Muscle layer of duodenum (tissue), 2 donors: Measurements from ENCODE around the gene ADGRL4.

ENCODE experiments used
- H3K27ac ChIP-seq: one replicate; pipeline ENCODE4 v1.7.0; 2013; ENCODE audit warnings: mild to moderate bottlenecking, low read length
- H3K27me3 ChIP-seq: one replicate; pipeline ENCODE4 v1.7.0; 2013; ENCODE audit warnings: low read depth, mild to moderate bottlenecking, control low read depth, low read length
- H3K36me3 ChIP-seq, 2 donors: one replicate each; pipeline ENCODE4 v1.7.0; 2013; ENCODE audit warnings: low read length in 2 of 2, control low read depth in 1 of 2, mild to moderate bottlenecking in 1 of 2; ENCODE audit not compliant: insufficient read depth in 2 of 2, control insufficient read depth in 1 of 2
- H3K4me1 ChIP-seq, 2 donors: one replicate each; pipeline ENCODE4 v1.7.0; 2013; ENCODE audit warnings: low read length in 2 of 2, mild to moderate bottlenecking in 2 of 2, control low read depth in 1 of 2, moderate library complexity in 1 of 2; ENCODE audit not compliant: insufficient read depth in 2 of 2, control insufficient read depth in 1 of 2
- H3K4me3 ChIP-seq, 2 donors: one replicate each; pipeline ENCODE4 v1.7.0; 2013; ENCODE audit warnings: low read length in 2 of 2, low read depth in 1 of 2, mild to moderate bottlenecking in 1 of 2
- H3K9me3 ChIP-seq, 2 donors: one replicate each; pipeline ENCODE4 v1.7.0; 2013; ENCODE audit warnings: low read length in 2 of 2, control low read depth in 1 of 2, mild to moderate bottlenecking in 1 of 2; ENCODE audit not compliant: control insufficient read depth in 1 of 2
- donor health status: healthy.

ADGRL4 gene

DNA sequence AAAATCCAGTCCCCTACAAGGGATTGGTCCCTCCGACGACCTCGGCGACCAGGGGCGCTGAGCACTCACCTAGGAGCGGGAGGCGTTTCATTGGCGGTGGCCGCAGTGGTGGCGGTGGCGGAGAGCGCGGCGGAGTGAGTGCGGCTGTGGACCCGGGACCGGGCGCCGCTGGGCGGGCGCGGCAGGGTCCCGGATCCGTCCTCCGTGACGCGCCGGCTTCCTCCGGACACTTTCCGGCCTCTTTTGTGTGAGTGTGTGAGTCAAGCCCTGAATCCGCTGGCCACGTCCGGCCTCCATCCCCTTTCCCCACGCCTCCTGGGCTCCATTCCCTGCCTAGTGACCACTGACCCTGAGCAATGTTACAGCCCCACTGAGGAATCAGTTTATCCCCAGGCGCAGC, at the start of gene ADGRL4:
Gene ADGRL4 (minus strand): TSS at position 167 of the 400 bp plus-strand sequence. CDS start 76 bp downstream, at position 91.
- no peaks in the 10 kb centered on the region for H3K27me3 ChIP-seq
- H3K36me3 ChIP-seq, result no peaks in the 10 kb centered on the region
- no peak within 1 kb of the TSS for H3K27ac ChIP-seq
- H3K9me3 ChIP-seq, result no peaks in the 10 kb centered on the region
- H3K4me3 ChIP-seq, result peak within 1 kb of the TSS; percentile 3 to 42
- H3K4me1 ChIP-seq, result no peaks in the 10 kb centered on the region

DNA sequence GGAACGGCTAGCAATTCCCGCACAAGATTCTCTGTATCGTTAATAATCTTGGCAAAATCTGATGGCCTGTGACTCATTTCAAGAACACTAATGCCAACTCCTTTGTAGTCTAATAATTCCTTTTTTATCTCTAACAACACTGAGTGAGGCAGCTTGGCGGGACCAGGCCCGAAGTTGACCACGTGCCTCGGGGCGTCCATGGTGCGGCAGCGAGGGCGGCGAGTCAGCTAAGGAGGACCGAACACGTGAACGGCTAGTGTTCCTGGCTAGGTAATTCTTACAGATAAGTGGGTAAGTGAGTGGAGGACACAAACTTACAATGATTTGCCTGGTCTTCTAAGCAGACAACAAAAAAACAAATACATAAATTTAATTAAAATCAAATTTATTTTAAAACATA, 49.3 kb upstream of the ADGRL4 start:
- H3K4me3 ChIP-seq, result no peak overlapping the region
- H3K9me3 ChIP-seq, result no peaks in the 10 kb centered on the region
- H3K27ac ChIP-seq, result no peak overlapping the region
- no peaks in the 10 kb centered on the region for H3K4me1 ChIP-seq
- no peaks in the 10 kb centered on the region for H3K27me3 ChIP-seq
- H3K36me3 ChIP-seq, result no peaks in the 10 kb centered on the region

DNA sequence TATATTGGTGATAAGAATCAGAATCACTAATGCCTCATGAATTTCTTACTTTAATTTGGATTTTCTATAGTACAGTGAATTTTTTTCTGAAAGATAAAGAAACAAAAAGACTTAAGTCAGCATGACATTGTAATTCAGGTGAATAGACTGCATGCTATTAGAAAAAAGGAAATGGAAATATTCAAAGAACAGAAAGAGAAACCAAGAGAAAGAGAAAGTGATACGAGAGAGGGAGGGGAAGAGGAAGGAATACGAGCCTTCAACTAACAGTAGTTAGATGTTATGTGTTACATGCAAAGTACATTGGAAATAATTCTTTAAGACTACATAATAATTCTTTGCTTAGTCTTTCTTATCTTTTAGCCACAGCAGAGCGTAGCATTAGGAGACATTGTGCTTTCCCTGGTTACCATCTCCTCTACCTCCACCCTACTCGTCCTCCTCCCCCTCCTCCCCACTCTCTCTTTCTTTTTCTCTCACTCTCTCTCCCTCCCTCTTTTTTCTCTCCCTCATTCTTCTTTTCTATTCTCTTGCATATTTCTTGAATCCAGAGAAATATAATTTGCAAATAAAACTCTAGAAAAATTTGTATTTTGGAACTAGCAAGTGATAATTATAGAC, 46.4 kb upstream of the ADGRL4 start:
- Histone ChIP-seq H3K27me3 (no peaks in the 10 kb centered on the region), H3K4me3 (peak overlapping the region; percentile 46 to 47), H3K4me1 (no peaks in the 10 kb centered on the region), H3K27ac (no peak overlapping the region), H3K36me3 (no peaks in the 10 kb centered on the region), H3K9me3 (no peaks in the 10 kb centered on the region)

DNA sequence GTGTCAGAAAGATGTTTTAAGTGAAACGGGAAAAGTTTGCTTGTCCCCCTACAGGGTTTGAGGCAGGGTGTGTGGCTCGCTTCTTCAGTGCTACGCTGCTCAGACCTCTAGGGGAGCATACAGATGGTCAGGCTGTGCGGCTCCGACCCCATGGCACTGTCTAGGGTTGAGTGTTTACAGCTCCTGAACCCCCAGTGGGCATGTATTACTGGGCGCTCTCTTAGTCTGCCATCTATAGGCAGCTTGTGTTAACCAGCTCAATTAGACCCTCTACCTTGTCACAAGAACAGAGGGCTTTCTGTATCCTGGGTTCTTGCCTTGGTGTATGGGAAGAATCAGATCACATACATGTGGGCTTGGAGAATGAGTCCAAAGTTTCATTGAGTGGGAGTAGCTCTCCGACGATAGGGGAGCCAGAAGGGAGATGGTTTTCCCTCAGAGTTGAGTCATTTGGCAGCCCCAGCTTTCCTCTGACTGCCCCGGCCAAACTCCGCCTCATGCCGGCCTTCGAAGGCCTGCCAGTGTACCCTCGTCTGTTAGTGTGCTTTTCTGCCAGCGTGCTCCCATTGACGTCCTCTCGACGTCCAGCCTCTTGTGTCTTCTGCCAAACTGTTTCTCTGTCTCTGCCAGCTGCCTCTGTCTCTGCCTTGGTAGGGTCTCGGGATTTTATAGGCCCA, 38.6 kb upstream of the ADGRL4 start:
- Histone ChIP-seq H3K4me3 (no peak overlapping the region), H3K27ac (no peak overlapping the region), H3K4me1 (no peaks in the 10 kb centered on the region), H3K9me3 (no peaks in the 10 kb centered on the region), H3K27me3 (no peaks in the 10 kb centered on the region), H3K36me3 (no peaks in the 10 kb centered on the region)

DNA sequence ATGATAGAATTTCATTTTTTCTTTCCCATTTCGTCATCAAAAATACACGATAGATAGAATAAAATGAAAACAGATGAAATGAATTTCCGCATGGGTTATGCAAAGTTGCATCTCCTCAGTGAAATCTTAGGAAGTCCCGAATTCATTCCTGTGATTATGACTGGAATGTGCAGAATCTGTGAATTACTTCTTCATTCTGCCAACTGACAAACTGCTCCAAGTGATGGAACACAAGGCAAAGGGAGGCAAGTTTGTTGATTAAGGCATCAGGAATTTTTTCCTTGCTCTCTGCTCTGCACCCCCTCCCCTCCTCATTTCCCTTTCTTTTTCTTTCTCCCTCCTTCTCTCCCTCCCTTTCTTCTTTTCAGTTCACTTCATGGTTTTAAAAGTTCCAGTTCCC, 37.0 kb upstream of the ADGRL4 start:
- Histone ChIP-seq H3K4me3 (no peak overlapping the region), H3K4me1 (no peaks in the 10 kb centered on the region), H3K27ac (no peak overlapping the region), H3K36me3 (no peaks in the 10 kb centered on the region), H3K9me3 (no peaks in the 10 kb centered on the region), H3K27me3 (no peaks in the 10 kb centered on the region)

DNA sequence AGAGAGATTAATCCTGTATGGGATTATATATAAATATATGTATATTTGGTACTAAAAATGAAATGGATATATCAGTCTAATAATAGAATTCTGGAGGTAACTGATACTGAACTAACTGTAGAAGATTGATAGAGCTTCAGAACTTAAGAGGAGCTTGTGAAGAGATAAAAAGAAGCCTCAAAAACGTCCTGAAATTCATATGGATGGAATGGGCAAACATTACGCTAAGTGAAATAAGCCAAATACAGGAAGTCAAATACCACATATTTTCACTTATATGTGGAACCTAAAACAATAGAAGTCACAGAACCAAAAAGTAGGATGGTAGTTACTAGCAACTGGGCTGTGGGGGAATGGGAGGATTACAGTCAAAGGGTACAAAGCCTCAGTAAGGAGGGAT, 36.0 kb upstream of the ADGRL4 start:
- Histone ChIP-seq H3K4me3 (no peak overlapping the region), H3K9me3 (no peaks in the 10 kb centered on the region), H3K27ac (no peak overlapping the region), H3K36me3 (no peaks in the 10 kb centered on the region), H3K4me1 (no peaks in the 10 kb centered on the region), H3K27me3 (no peaks in the 10 kb centered on the region)

DNA sequence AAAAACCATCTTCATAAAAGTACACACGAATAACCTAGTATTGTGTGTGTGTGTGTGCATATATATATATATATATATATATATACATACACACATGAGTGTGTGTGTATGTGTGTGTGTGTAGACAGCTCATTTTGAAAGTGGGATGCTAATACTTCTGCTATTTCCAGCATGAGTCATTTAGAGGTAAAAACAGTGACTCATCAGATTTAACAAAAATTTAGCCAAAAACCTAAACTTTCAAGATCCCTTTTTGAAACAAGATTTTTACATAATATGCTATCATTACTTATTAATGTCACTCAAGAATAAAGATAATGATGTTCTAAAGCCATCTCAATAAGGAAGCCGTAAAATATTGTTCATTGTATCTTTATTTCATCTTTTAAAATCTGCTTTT, 35.6 kb upstream of the ADGRL4 start:
- H3K9me3 ChIP-seq, result peaks cover 0 to 2% of the 10 kb centered on the region in 2 donors
- H3K27me3 ChIP-seq, result no peaks in the 10 kb centered on the region
- H3K4me3 ChIP-seq, result no peak overlapping the region
- no peak overlapping the region for H3K27ac ChIP-seq
- H3K36me3 ChIP-seq, result no peaks in the 10 kb centered on the region
- H3K4me1 ChIP-seq, result no peaks in the 10 kb centered on the region

DNA sequence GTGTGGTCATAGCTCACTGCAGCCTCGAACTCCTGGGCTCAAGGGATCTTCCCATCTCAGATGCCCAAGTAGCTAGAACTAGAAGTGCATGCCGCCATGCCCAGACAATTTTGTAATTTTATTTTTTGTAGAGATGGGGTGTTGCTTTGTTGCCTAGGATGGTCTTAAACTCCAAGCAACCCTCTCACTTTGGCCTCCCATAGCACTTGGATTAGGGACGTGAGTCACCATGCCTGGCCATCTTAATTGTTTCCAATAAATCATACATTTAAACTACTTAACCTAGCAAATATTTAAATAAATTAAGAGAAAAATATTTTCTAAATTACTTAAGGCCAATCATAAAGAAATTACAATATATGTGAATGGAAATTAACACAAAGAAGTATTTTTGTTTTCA, 35.1 kb upstream of the ADGRL4 start:
- Histone ChIP-seq H3K4me1 (no peaks in the 10 kb centered on the region), H3K9me3 (peaks cover 0 to 5% of the 10 kb centered on the region in 2 donors), H3K36me3 (no peaks in the 10 kb centered on the region), H3K4me3 (no peak overlapping the region), H3K27ac (no peak overlapping the region), H3K27me3 (no peaks in the 10 kb centered on the region)

DNA sequence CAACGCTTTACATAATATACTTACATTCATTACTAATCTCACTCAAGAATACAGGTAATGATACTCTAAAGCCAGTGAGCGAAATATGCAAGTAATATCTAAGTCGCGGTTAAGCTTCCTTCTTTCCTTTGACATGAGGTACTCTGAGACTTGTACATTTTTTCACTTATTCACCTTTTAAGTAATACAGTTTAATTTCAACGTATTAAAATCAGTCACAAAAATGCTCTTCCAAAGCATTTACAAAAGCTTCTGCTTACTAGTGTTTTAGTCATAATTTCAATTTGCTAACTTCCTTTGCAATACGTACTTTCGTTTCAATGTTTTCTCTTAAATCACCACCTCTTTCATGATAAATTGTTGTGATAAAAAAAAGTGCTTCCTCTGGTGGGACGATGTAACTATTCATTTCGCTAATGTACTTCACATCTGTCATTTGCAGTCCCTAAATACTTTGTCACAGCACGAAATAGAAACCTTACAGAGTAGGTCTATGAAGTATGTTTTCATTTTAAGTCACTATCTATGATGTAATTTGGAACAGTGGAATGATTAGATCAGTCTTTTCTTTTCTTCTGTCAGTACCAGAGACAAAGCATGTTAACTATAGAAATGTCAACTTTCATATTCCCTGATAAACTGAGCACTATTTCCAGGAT, 34.0 kb upstream of the ADGRL4 start:
- Histone ChIP-seq H3K36me3 (no peaks in the 10 kb centered on the region), H3K4me3 (peak overlapping the region in 1 of 2 donors; percentile 48)

DNA sequence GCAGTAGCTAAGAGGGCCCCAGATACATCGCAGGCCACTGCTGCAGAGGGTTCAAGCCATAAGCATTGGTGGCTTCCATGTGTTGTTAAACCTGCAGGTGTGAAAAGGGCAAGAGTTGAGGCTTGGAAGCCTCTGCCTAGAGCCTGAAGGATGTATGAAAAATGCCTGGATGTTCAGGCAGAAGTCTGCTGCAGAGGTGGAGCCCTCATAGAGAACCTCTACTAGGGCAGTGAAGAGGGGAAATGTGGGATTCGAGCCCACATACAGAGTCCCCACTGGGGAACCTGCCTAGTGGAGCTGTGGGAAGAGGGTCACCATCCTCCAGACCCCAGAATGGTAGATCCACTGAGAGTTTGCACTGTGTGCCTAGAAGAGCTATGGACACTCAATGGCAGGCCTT, 30.6 kb upstream of the ADGRL4 start:
- Histone ChIP-seq H3K27me3 (no peaks in the 10 kb centered on the region), H3K4me3 (no peak overlapping the region), H3K4me1 (no peaks in the 10 kb centered on the region), H3K27ac (no peak overlapping the region), H3K9me3 (peaks cover 0 to 5% of the 10 kb centered on the region in 2 donors), H3K36me3 (no peaks in the 10 kb centered on the region)

More for the DNA sequence above, 34.0 kb upstream of the ADGRL4 start:
- H3K9me3 ChIP-seq, result peaks cover 0 to 5% of the 10 kb centered on the region in 2 donors
- no peak overlapping the region for H3K27ac ChIP-seq
- no peaks in the 10 kb centered on the region for H3K27me3 ChIP-seq
- H3K4me1 ChIP-seq, result no peaks in the 10 kb centered on the region

DNA sequence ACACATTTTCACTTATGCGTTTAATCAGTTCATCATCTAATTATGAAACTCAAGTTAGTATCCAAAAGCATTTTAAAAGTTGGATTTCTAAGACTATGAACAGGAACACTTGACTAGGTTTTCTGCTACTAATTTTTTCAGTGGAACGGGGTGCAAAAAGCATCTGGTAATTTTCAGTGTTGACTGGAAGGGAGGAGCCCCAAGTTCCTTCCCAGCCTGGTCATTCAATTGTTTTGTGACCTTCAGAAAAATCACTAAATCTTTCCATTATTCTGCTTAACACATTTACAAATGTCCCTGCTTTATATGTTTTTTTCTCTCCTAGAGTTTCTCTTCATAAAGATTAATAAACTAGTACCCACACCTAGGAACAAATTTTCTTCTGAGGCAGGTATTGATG, 6.0 kb upstream of the ADGRL4 start:
- Histone ChIP-seq H3K36me3 (no peaks in the 10 kb centered on the region), H3K9me3 (no peaks in the 10 kb centered on the region), H3K4me1 (no peaks in the 10 kb centered on the region), H3K27me3 (no peaks in the 10 kb centered on the region), H3K4me3 (no peak overlapping the region), H3K27ac (no peak overlapping the region)
